Placental pericyte (primary cell): ENCODE data around the gene ECM2. TPM values are rescaled to one million over a fixed set of nuclear protein-coding genes. Genes with fewer than 3 reads are reported as not detected.

Source experiments
- small RNA-seq: library from RNA; depleted of rRNA; stranded (forward); fragments of <200 nt; gene quantifications from one replicate; pipeline ENCODE3, GENCODE V24; 2012; ENCODE audit warnings: low replicate concordance
- total RNA-seq: library from RNA; depleted of rRNA; stranded (reverse); fragments of >200 nt; gene quantifications from 2 replicates; pipeline ENCODE4 v1.2.3, GENCODE V29; 2012

ECM2 gene
- total RNA-seq = 0.29 and 1.5 TPM in 2 replicates

DNA sequence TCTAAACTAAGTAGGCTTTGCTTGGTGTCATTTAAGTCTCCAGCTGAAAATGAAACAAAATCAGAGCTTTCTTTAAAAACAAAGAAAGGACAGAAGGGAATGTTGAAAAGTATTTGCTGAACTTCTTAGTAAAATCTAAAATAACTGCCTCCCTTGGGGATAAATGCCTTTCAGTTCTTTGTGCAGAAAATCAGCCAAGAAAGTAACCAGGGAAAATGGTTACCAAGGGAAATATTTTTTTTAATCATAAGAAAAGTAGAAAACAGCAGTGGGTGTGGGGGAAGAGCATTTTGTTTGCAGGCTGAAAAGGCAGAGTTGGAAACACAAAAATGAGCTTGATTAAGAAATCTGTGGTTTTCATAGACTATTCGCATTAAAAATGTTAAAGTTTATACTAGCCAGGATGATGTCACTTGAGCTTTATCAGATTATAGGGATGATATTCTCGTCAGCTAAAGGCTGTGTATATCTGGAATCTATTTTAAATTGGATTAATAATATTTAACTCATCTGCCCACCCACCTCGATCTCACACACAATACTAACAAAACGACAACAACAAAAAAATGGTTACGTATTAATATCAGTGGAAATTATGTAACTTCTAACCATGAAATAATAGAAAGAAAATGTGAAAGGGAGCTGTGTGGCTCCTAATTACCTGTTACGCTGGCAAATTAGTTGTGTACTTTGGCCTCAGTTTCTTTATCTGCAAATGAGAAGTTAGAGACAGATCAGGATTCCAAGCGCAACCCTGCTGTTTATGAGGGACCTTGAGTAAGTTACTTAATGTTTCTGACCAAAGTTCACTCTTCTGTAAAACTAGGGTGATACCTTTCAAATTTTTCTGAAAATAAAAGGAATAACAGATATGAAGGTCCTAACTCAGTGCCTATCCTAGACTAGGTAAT is at the start of gene ECM2:
Gene ECM2, minus strand, starts transcription at position 51 of the 911 bp plus-strand sequence. CDS start 13,124 bp downstream, outside the sequence.

DNA sequence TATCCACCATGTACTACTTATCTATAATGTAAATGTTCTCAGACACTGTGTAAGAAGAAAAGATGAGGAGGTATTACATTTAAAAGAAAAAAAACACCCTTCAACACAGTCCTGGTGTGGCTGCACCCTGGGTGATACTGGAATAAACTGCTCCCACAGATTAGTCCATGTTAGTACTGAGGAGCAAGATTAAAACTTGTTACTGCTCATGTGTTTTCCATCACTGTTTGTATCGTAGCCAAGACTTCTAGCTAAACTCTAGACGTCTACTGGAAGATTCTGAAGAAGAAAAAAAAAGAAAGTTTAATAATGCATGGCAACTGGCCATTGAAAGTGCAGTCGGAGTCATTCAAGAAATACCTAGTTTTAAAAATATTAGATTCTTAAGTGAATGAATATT is 53.5 kb downstream of the ECM2 start, which contains the start of gene ASPN:
Gene ASPN, minus strand, starts transcription at position 178 of the 400 bp plus-strand sequence.

Small RNA genes within 50 kb of the gene (small RNA-seq; reads per million reads assigned to genes)
- gene AL157827.1 = not detected
- not detected for gene MIR4670

Other genes with a start within 250 kb of the ECM2 start
- gene IARS1, start 242.3 kb downstream of the ECM2 start, total RNA-seq = 335 and 619 TPM in 2 replicates
- gene NOL8, start 210.6 kb downstream of the ECM2 start, total RNA-seq = 26.9 and 27.3 TPM in 2 replicates
- 1.5 and 7.7 TPM in 2 replicates for gene CENPP, start 210.0 kb downstream of the ECM2 start, total RNA-seq
- not detected in 2 replicates for gene OGN, start 131.4 kb downstream of the ECM2 start, total RNA-seq
- gene OMD, start 111.5 kb downstream of the ECM2 start, total RNA-seq = not detected in 2 replicates
- 0.44 and 0.57 TPM in 2 replicates for gene ASPN, start 53.5 kb downstream of the ECM2 start, total RNA-seq
- 10.9 and 17.2 TPM in 2 replicates for gene IPPK, start 134.1 kb upstream of the ECM2 start, total RNA-seq
- gene BICD2, start 228.8 kb upstream of the ECM2 start, total RNA-seq = 30.2 and 60.3 TPM in 2 replicates